SK-N-SH treated with all-trans-retinoic acid at 6 μM for 48 hours (cell line): ENCODE measurements around the gene LAPTM4A.
A peak's percentile ranks its signal among the peaks of the same experiment; 100 is the strongest.

ENCODE experiments used
- ATAC-seq: fragments of 200-7000 bp; cut with Tn5 transposase; 3 replicates; pipeline ENCODE4 v1.9.1; 2020; ENCODE audit warnings: mild to moderate bottlenecking, moderate library complexity
- ARNTL ChIP-seq: fragments of 450-650 bp; formaldehyde crosslinking; IDR thresholded peaks from 2 replicates; pipeline ENCODE4 v1.5.0; 2020; ENCODE audit warnings: low read depth, mild to moderate bottlenecking, moderate library complexity, borderline replicate concordance
- BACH2 ChIP-seq: fragments of 250-450 bp; sonication (Bioruptor Pico); IDR thresholded peaks from 2 replicates; pipeline ENCODE4 v1.9.0; 2021; ENCODE audit warnings: mild to moderate bottlenecking, borderline replicate concordance
- CSDC2 ChIP-seq: fragments of 250-450 bp; sonication (Bioruptor Pico); IDR thresholded peaks from 2 replicates; pipeline ENCODE4 v1.5.0; 2020; ENCODE audit warnings: mild to moderate bottlenecking, moderate library complexity
- ESRRG ChIP-seq: fragments of 250-450 bp; sonication (Bioruptor Pico); IDR thresholded peaks from 2 replicates; pipeline ENCODE4 v1.6.1; 2021; ENCODE audit warnings: mild to moderate bottlenecking
- ISL1 ChIP-seq: fragments of 250-450 bp; sonication (Bioruptor Pico); IDR thresholded peaks from 2 replicates; pipeline ENCODE4 v2.1.2; 2022; ENCODE audit warnings: mild to moderate bottlenecking, moderate library complexity
- OSR1 ChIP-seq: fragments of 250-450 bp; sonication (Bioruptor Pico); IDR thresholded peaks from 2 replicates; pipeline ENCODE4 v1.8.0; 2022; ENCODE audit warnings: moderate library complexity, mild to moderate bottlenecking, inconsistent platforms
- POU6F1 ChIP-seq: fragments of 250-450 bp; sonication (Bioruptor Pico); IDR thresholded peaks from 2 replicates; pipeline ENCODE4 v1.8.0; 2021; ENCODE audit warnings: low read depth, mild to moderate bottlenecking, moderate library complexity, borderline replicate concordance
- PPARA ChIP-seq: fragments of 250-450 bp; sonication (Bioruptor Pico); IDR thresholded peaks from 2 replicates; pipeline ENCODE4 v1.5.0; 2020; ENCODE audit warnings: mild to moderate bottlenecking, borderline replicate concordance
- RARB ChIP-seq: fragments of 250-450 bp; sonication (Bioruptor Pico); IDR thresholded peaks from 2 replicates; pipeline ENCODE4 v1.8.0; 2021; ENCODE audit warnings: mild to moderate bottlenecking, moderate library complexity
- SNAI2 ChIP-seq: fragments of 250-450 bp; sonication (Bioruptor Pico); IDR thresholded peaks from 2 replicates; pipeline ENCODE4 v1.5.0; 2020; ENCODE audit warnings: mild to moderate bottlenecking, moderate library complexity
- TCF4 ChIP-seq: fragments of 250-450 bp; sonication (Bioruptor Pico); IDR thresholded peaks from 2 replicates; pipeline ENCODE4 v1.8.0; 2021; ENCODE audit warnings: mild to moderate bottlenecking, moderate library complexity, borderline replicate concordance
- TOX ChIP-seq: fragments of 250-450 bp; sonication (Bioruptor Pico); IDR thresholded peaks from 2 replicates; pipeline ENCODE4 v1.8.0; 2021; ENCODE audit warnings: mild to moderate bottlenecking, moderate library complexity, borderline replicate concordance
- ZC3H10 ChIP-seq: fragments of 250-450 bp; sonication (Bioruptor Pico); IDR thresholded peaks from 2 replicates; pipeline ENCODE4 v1.5.1; 2021; ENCODE audit warnings: mild to moderate bottlenecking, moderate library complexity
- ZFP3 ChIP-seq: fragments of 250-450 bp; sonication (Bioruptor Pico); IDR thresholded peaks from 2 replicates; pipeline ENCODE4 v1.5.0; 2020; ENCODE audit warnings: mild to moderate bottlenecking, moderate library complexity
- ZFP30 ChIP-seq: fragments of 450-650 bp; formaldehyde crosslinking; IDR thresholded peaks from 2 replicates; pipeline ENCODE4 v1.5.0; 2022; ENCODE audit warnings: mild to moderate bottlenecking, moderate library complexity
- ZNF565 ChIP-seq: fragments of 450-650 bp; formaldehyde crosslinking; conservative IDR thresholded peaks from 2 replicates; pipeline ENCODE4 v1.5.0; 2020; ENCODE audit warnings: low read depth, mild to moderate bottlenecking, moderate library complexity
- ZNF70 ChIP-seq: fragments of 450-650 bp; formaldehyde crosslinking; IDR thresholded peaks from 2 replicates; pipeline ENCODE4 v1.5.0; 2020; ENCODE audit warnings: mild to moderate bottlenecking, moderate library complexity
- ZNF8 ChIP-seq: fragments of 450-650 bp; formaldehyde crosslinking; IDR thresholded peaks from 2 replicates; pipeline ENCODE4 v1.5.0; 2020; ENCODE audit warnings: mild to moderate bottlenecking, moderate library complexity
- TF ChIP-seq, protein P1 (sequence below): fragments of 250-450 bp; sonication (Bioruptor Pico); IDR thresholded peaks from 2 replicates; pipeline ENCODE4 v1.5.1; 2020; ENCODE audit warnings: low read depth, mild to moderate bottlenecking, moderate library complexity
- TF ChIP-seq, protein P2 (sequence below): fragments of 250-450 bp; sonication (Bioruptor Pico); IDR thresholded peaks from 2 replicates; pipeline ENCODE4 v1.5.0; 2020; ENCODE audit warnings: mild to moderate bottlenecking, moderate library complexity
- TF ChIP-seq, protein P3 (sequence below): fragments of 250-450 bp; sonication (Bioruptor Pico); IDR thresholded peaks from 2 replicates; pipeline ENCODE4 v1.5.1; 2021; ENCODE audit warnings: mild to moderate bottlenecking, moderate library complexity
- TF ChIP-seq, protein P4 (sequence below): fragments of 250-450 bp; sonication (Bioruptor Pico); IDR thresholded peaks from 2 replicates; pipeline ENCODE4 v1.8.0; 2020; ENCODE audit warnings: mild to moderate bottlenecking, moderate library complexity, borderline replicate concordance

The LAPTM4A gene

DNA sequence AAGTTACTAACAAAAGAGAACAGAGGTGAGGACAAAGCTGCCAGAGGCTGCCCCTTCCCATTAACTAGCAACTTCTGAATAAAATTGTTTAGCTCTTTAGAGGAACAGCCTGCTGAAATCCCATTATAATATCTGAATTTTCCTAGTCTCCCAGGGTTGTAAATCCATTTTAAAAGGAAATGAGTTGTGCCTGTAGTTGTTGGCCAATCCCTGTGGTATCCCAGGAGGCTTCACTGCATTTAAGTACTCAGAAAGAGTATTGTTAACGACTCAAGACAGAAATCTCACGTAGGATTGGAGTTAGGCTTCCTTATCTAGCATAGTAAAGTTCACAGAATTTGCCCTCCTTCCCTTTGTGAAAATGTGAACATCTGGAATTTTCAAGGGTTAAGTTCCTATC is 8.9 kb downstream of the LAPTM4A start:
- no peak for ATAC-seq
- TF ChIP-seq ISL1 (CRISPR knock-in tag) (0 out of 2 replicates have a peak, but pooled peaks have one; percentile 17), ZFP30 (CRISPR knock-in tag) (no peak)

GRCh38 chr2:20040489-20041172 is 10.8 kb downstream of the LAPTM4A start:
- TF ChIP-seq ISL1 (CRISPR knock-in tag), result peak; percentile 44
- TF ChIP-seq SNAI2 (CRISPR knock-in tag), result no peak
- TF ChIP-seq, protein P1, sequence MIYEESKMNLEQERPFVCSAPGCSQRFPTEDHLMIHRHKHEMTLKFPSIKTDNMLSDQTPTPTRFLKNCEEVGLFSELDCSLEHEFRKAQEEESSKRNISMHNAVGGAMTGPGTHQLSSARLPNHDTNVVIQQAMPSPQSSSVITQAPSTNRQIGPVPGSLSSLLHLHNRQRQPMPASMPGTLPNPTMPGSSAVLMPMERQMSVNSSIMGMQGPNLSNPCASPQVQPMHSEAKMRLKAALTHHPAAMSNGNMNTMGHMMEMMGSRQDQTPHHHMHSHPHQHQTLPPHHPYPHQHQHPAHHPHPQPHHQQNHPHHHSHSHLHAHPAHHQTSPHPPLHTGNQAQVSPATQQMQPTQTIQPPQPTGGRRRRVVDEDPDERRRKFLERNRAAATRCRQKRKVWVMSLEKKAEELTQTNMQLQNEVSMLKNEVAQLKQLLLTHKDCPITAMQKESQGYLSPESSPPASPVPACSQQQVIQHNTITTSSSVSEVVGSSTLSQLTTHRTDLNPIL, result peak; percentile 54; the same call in 1 of the 2 replicates
- no peak for TF ChIP-seq ZNF565 (CRISPR knock-in tag)
- TF ChIP-seq, protein P2, sequence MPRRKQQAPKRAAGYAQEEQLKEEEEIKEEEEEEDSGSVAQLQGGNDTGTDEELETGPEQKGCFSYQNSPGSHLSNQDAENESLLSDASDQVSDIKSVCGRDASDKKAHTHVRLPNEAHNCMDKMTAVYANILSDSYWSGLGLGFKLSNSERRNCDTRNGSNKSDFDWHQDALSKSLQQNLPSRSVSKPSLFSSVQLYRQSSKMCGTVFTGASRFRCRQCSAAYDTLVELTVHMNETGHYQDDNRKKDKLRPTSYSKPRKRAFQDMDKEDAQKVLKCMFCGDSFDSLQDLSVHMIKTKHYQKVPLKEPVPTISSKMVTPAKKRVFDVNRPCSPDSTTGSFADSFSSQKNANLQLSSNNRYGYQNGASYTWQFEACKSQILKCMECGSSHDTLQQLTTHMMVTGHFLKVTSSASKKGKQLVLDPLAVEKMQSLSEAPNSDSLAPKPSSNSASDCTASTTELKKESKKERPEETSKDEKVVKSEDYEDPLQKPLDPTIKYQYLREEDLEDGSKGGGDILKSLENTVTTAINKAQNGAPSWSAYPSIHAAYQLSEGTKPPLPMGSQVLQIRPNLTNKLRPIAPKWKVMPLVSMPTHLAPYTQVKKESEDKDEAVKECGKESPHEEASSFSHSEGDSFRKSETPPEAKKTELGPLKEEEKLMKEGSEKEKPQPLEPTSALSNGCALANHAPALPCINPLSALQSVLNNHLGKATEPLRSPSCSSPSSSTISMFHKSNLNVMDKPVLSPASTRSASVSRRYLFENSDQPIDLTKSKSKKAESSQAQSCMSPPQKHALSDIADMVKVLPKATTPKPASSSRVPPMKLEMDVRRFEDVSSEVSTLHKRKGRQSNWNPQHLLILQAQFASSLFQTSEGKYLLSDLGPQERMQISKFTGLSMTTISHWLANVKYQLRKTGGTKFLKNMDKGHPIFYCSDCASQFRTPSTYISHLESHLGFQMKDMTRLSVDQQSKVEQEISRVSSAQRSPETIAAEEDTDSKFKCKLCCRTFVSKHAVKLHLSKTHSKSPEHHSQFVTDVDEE (CRISPR knock-in tag), result no peak
- TF ChIP-seq RARB (CRISPR knock-in tag), result no peak
- no peak for TF ChIP-seq ZFP3 (CRISPR knock-in tag)
- TF ChIP-seq BACH2 (CRISPR knock-in tag), result no peak
- 0 out of 3 replicates have a peak, but pooled peaks have one; percentile 35 for ATAC-seq

DNA sequence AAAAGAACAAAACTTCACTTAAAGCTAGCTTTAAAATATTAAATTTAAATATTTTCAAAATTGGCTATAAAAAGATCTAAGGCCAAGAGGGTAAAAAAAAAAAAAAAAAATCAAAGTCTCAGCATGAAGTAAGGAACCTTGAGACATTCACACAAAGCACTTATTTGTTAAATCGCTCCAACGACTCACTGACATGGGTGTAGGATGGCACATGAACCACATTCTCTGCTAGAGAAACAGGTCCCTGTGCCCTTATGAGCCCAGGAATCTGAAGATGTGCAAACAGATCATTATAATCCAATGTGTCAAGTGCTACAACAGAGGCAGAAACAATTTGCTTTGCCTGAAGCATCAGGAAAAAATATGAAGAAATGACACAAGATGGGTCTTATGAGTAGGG is 13.8 kb downstream of the LAPTM4A start:
- TF ChIP-seq TOX (CRISPR knock-in tag), result no peak
- no peak for TF ChIP-seq ZFP3 (CRISPR knock-in tag)
- TF ChIP-seq POU6F1 (CRISPR knock-in tag), result no peak
- TF ChIP-seq ZNF565 (CRISPR knock-in tag), result no peak
- TF ChIP-seq TCF4 (CRISPR knock-in tag), result no peak
- TF ChIP-seq, protein P3, sequence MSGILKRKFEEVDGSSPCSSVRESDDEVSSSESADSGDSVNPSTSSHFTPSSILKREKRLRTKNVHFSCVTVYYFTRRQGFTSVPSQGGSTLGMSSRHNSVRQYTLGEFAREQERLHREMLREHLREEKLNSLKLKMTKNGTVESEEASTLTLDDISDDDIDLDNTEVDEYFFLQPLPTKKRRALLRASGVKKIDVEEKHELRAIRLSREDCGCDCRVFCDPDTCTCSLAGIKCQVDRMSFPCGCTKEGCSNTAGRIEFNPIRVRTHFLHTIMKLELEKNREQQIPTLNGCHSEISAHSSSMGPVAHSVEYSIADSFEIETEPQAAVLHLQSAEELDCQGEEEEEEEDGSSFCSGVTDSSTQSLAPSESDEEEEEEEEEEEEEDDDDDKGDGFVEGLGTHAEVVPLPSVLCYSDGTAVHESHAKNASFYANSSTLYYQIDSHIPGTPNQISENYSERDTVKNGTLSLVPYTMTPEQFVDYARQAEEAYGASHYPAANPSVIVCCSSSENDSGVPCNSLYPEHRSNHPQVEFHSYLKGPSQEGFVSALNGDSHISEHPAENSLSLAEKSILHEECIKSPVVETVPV (CRISPR knock-in tag), result no peak
- no peak for TF ChIP-seq ZNF70 (CRISPR knock-in tag)
- TF ChIP-seq BACH2 (CRISPR knock-in tag), result no peak
- no peak for TF ChIP-seq OSR1
- TF ChIP-seq ZFP30 (CRISPR knock-in tag), result no peak
- TF ChIP-seq PPARA (CRISPR knock-in tag), result no peak
- TF ChIP-seq CSDC2 (CRISPR knock-in tag), result no peak
- no peak for TF ChIP-seq ZC3H10
- no peak for TF ChIP-seq ESRRG (CRISPR knock-in tag)
- no peak for TF ChIP-seq ARNTL (CRISPR knock-in tag)
- no peak for TF ChIP-seq ZNF8
- no peak for TF ChIP-seq RARB (CRISPR knock-in tag)
- TF ChIP-seq, protein P4, sequence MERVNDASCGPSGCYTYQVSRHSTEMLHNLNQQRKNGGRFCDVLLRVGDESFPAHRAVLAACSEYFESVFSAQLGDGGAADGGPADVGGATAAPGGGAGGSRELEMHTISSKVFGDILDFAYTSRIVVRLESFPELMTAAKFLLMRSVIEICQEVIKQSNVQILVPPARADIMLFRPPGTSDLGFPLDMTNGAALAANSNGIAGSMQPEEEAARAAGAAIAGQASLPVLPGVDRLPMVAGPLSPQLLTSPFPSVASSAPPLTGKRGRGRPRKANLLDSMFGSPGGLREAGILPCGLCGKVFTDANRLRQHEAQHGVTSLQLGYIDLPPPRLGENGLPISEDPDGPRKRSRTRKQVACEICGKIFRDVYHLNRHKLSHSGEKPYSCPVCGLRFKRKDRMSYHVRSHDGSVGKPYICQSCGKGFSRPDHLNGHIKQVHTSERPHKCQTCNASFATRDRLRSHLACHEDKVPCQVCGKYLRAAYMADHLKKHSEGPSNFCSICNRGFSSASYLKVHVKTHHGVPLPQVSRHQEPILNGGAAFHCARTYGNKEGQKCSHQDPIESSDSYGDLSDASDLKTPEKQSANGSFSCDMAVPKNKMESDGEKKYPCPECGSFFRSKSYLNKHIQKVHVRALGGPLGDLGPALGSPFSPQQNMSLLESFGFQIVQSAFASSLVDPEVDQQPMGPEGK (CRISPR knock-in tag), result no peak
- no peak for ATAC-seq
